ENCODE measurements around the gene PIK3C2G.

PIK3C2G gene

GRCh38 chr12:18427520-18427919 is 166.2 kb downstream of the PIK3C2G start:
- DNase-seq: no peak

- no peak for DNase-seq
Observed at GRCh38 chr12:18428416-18428815, 167.1 kb downstream of the PIK3C2G start.

- no peak for DNase-seq
Observed at GRCh38 chr12:18429366-18429765, 168.0 kb downstream of the PIK3C2G start.

GRCh38 chr12:18430425-18431048 is 169.2 kb downstream of the PIK3C2G start:
- peak; percentile 7 to 15 for DNase-seq

GRCh38 chr12:18431771-18432170 is 170.5 kb downstream of the PIK3C2G start:
- DNase-seq: no peak

GRCh38 chr12:18432206-18432605 is 170.9 kb downstream of the PIK3C2G start:
- no peak for DNase-seq

- no peak for DNase-seq
Observed at GRCh38 chr12:18436170-18436569, 174.9 kb downstream of the PIK3C2G start.

GRCh38 chr12:18439541-18439940 is 178.2 kb downstream of the PIK3C2G start:
- no peak for DNase-seq

GRCh38 chr12:18443768-18444437 is 182.6 kb downstream of the PIK3C2G start:
- no peak for DNase-seq

GRCh38 chr12:18446061-18446644 is 184.8 kb downstream of the PIK3C2G start:
- no peak for DNase-seq

GRCh38 chr12:18454330-18454729 is 193.0 kb downstream of the PIK3C2G start:
- no peak for DNase-seq

GRCh38 chr12:18456344-18456743 is 195.0 kb downstream of the PIK3C2G start:
- no peak for DNase-seq

GRCh38 chr12:18457362-18457761 is 196.0 kb downstream of the PIK3C2G start:
- no peak for DNase-seq

- DNase-seq: no peak
Observed at GRCh38 chr12:18461758-18462157, 200.4 kb downstream of the PIK3C2G start.

- no peak for DNase-seq
Observed at GRCh38 chr12:18462442-18462841, 201.1 kb downstream of the PIK3C2G start.

- DNase-seq: no peak
Observed at GRCh38 chr12:18467620-18468245, 206.4 kb downstream of the PIK3C2G start.

- DNase-seq: no peak
Observed at GRCh38 chr12:18468246-18469075, 207.1 kb downstream of the PIK3C2G start.

GRCh38 chr12:18470251-18470650 is 208.9 kb downstream of the PIK3C2G start:
- no peak for DNase-seq

GRCh38 chr12:18472304-18472703 is 211.0 kb downstream of the PIK3C2G start:
- no peak for DNase-seq

GRCh38 chr12:18472806-18473205 is 211.5 kb downstream of the PIK3C2G start:
- DNase-seq: no peak

- DNase-seq: no peak
Observed at GRCh38 chr12:18476861-18477260, 215.5 kb downstream of the PIK3C2G start.

GRCh38 chr12:18479256-18479655 is 217.9 kb downstream of the PIK3C2G start:
- no peak for DNase-seq

- no peak for DNase-seq
Observed at GRCh38 chr12:18482601-18483120, 221.3 kb downstream of the PIK3C2G start.

All from hippocampal formation (tissue), 2 donors.